ENCODE measurements around the gene C1QTNF2. TPM values are rescaled to one million over a fixed set of nuclear protein-coding genes. Genes with fewer than 3 reads are reported as not detected.

The C1QTNF2 gene
- total RNA-seq, 1 donor from 2014 or later: 3.7 TPM

DNA sequence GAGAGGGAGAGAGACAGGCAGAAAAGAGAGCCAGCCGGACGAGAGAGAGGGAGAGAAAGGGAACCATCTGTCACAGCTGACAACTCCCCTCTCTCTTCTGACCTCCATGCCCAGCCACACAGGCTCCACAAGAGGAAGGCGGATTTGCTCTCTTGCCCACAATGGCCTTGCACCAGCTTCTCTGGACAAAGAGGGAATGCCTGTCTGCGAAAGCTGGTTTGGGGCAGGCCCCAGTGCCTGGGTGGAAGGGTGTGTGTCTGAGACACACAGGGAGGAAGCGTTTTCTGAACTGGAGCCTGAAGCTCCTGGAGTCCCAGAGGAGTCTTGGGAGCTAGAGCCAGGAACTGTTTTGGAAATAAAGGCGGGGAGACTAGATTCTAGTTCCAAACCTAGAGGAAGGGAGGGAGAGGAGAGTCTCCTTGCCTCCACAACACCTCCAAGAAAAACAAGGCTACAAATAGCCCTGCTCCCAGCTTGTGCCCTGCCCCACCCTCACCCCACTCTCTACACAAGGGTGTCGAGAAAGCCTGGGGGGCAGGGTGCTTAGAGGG lies 12.5 kb downstream of the C1QTNF2 start:
- intact Hi-C loops (cut with DNase I): no loop called here
- peaks cover 24 to 37% of the 10 kb centered on the region in 2 donors for H3K4me1 ChIP-seq
- TF ChIP-seq, protein P1, sequence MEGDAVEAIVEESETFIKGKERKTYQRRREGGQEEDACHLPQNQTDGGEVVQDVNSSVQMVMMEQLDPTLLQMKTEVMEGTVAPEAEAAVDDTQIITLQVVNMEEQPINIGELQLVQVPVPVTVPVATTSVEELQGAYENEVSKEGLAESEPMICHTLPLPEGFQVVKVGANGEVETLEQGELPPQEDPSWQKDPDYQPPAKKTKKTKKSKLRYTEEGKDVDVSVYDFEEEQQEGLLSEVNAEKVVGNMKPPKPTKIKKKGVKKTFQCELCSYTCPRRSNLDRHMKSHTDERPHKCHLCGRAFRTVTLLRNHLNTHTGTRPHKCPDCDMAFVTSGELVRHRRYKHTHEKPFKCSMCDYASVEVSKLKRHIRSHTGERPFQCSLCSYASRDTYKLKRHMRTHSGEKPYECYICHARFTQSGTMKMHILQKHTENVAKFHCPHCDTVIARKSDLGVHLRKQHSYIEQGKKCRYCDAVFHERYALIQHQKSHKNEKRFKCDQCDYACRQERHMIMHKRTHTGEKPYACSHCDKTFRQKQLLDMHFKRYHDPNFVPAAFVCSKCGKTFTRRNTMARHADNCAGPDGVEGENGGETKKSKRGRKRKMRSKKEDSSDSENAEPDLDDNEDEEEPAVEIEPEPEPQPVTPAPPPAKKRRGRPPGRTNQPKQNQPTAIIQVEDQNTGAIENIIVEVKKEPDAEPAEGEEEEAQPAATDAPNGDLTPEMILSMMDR (IDR thresholded peaks at IDR 0.05): no peak
- peak overlapping the region; percentile 11 to 46 for H3K4me3 ChIP-seq
- H3K27ac ChIP-seq: peak overlapping the region; percentile 89 to 93
- DNase-seq (ENCODE audit: low spot score in 2 of 2): peak in 1 of 2 donors; percentile 76
- H3K27me3 ChIP-seq: no peaks in the 10 kb centered on the region
- no peaks in the 10 kb centered on the region for H3K9me3 ChIP-seq
- no peaks in the 10 kb centered on the region for H3K36me3 ChIP-seq

DNA sequence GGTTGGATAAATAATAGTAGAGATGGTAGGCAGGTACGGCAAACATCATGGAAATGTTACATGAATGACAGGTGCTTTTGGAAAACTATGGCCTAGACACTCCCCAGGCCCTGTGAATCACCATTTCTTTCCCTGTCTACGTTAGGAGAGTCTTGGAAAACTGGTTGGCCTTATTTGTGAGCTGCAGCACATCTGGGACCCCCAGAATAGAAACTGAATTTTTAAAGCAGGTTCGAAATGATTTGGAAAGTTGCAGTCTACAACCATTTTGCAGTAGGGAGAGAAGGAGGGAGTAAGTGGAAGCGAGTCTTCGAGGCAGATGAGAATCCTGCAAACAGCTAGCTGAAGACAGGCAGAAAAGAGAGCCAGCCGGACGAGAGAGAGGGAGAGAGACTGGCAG lies 13.0 kb downstream of the C1QTNF2 start:
- Histone ChIP-seq H3K36me3 (no peaks in the 10 kb centered on the region), H3K4me3 (peak overlapping the region in 1 of 2 donors; percentile 46), H3K27ac (peak overlapping the region; percentile 89 to 93), H3K27me3 (no peaks in the 10 kb centered on the region), H3K4me1 (peaks cover 24 to 35% of the 10 kb centered on the region in 2 donors), H3K9me3 (no peaks in the 10 kb centered on the region)
- DNase-seq (ENCODE audit: low spot score in 2 of 2): no peak
- intact Hi-C loops (cut with DNase I): no loop called here
- TF ChIP-seq, protein P1 (IDR thresholded peaks at IDR 0.05): no peak

DNA sequence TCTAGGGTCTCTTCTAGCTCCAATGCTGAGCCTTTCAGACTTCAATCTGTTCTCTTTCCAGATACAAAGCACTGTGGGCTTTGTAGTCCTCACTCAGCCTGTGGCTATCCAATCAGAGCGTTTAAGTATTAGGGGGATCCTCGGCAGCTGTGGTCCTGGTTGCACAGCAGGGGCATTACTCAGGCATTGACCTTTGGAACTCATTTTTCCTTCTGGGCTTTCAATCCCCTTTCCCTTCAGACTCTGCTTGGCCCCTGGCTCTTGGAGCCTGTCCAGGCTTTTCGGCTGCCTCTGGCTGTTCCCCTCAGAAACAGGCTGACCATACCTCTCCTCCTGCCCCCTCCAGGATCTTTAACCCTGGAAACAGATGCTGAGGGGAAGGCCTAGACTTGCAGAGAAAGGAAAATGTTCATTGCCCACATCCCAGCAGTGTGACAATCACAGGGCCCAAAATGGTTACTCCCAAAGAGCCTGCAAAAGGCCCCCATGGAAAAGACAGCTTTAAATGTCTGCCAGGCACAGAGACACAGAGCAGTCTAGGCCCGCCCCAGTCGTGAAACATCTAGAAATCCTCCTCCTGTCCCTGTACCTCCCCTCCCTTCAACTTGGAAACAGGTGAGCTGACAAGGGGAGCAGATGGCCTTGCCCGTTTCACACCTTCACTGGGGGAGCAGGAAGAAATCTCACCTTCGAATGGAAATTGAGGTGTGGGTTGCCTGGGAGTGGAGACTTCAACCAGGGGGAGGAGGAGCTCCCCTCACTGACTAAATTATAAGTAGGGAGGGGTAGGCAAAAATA lies 13.7 kb downstream of the C1QTNF2 start:
- TF ChIP-seq, protein P1 (IDR thresholded peaks at IDR 0.05): no peak
- H3K4me1 ChIP-seq: peaks cover 24 to 35% of the 10 kb centered on the region in 2 donors
- intact Hi-C loops (cut with DNase I): no loop called here
- H3K27me3 ChIP-seq: no peaks in the 10 kb centered on the region
- no peak overlapping the region for H3K4me3 ChIP-seq
- H3K36me3 ChIP-seq: no peaks in the 10 kb centered on the region
- H3K27ac ChIP-seq: peak overlapping the region; percentile 89 to 93
- peak in 1 of 2 donors; percentile 54 for DNase-seq (ENCODE audit: low spot score in 2 of 2)
- no peaks in the 10 kb centered on the region for H3K9me3 ChIP-seq

DNA sequence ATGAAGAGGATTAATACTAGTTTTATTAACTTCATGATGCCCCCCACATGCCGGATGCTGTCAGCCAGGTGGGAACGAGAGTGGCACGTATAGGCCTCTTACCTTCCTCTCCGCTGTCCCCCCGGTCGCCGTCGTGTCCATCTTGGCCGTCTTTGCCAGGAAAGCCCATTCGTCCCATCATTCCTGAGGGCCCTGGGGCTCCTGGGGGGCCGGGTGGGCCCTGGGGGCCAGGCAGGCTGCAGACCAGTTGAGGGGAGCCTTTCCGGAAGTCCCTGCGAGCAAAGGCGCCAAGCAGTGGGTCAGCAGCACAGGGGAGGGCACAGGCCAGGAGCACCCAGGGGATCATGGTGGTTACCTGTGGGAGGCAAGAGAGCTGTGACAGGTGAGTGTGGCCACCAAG lies 15.8 kb downstream of the C1QTNF2 start:
- Histone ChIP-seq H3K36me3 (no peaks in the 10 kb centered on the region), H3K9me3 (no peaks in the 10 kb centered on the region), H3K27ac (no peak overlapping the region), H3K4me1 (peaks cover 22 to 29% of the 10 kb centered on the region in 2 donors), H3K4me3 (no peak overlapping the region), H3K27me3 (no peaks in the 10 kb centered on the region)
- no peak for DNase-seq (ENCODE audit: low spot score in 2 of 2)
- TF ChIP-seq, protein P1 (IDR thresholded peaks at IDR 0.05): no peak
- intact Hi-C loops (cut with DNase I): no loop called here

DNA sequence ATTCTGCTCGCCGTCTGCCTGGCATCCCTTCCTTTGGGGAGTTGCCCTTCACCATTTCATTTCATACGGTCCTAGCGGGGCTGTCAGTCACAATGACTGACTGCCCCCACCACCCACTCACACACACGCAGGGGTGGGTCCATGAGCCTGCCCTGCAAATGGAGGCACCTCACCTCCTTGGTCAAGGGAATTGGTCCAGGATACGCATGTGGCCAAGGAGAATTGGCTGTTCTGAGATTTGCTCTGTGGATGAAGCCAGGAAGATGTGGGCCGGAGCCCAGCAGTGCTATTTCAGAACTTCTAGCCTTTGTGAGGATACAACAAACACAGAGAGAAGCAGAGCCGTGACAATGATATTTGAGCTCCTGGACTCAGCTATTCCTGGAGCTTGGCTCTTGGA lies 17.0 kb downstream of the C1QTNF2 start:
- peak overlapping the region; percentile 70 to 79 for H3K27ac ChIP-seq
- peak; percentile 51 to 89 for DNase-seq (ENCODE audit: low spot score in 2 of 2)
- intact Hi-C loops (cut with DNase I): no loop called here
- TF ChIP-seq, protein P1 (IDR thresholded peaks at IDR 0.05): no peak
- peaks cover 11 to 17% of the 10 kb centered on the region in 2 donors for H3K4me1 ChIP-seq
- peaks cover 2 to 6% of the 10 kb centered on the region in 2 donors for H3K36me3 ChIP-seq
- H3K27me3 ChIP-seq: no peaks in the 10 kb centered on the region
- peak overlapping the region in 1 of 2 donors; percentile 3 for H3K4me3 ChIP-seq
- H3K9me3 ChIP-seq: no peaks in the 10 kb centered on the region
